ENCODE measurements around the gene S100P.

DNA sequence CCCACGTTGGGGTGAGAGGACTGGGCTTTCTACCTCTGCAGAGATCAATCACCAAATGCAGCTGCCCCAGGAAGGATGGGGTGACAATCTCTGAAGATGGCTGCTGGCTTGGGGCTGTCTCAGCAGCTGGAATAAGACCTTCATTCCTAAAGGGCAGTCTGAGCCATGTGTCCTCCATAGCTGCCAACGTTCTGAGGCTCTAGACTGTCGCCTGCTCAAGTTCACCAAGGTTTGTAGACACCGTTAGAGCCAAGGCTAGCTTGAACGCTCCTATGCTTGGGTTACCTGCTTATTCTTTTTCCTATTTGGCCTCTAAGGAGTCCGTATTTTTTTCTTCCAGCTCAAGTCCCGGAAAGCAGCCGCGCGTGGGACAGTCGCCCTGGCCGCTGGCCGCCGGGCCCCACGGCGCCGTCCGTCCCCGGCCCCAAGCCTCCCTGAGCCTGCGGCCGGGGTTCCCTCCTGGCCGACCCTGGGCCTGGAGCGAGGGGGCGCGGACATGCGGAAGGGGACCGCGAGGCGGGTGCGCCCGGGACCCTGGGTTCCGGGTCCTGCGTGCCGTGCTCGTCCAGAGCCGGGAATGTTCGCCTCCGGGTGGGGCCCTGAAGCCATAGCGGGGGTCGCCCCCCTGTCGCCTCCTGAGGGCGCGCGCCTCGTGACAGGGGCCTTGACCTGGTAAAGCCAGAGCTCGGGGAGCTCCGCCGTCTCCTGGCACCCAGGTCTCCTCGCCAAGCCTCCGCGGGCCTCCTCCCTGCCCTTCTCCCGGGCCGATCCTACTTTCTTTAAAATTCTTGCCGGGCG, 29.9 kb upstream of the S100P start:
- TF ChIP-seq, protein P1, sequence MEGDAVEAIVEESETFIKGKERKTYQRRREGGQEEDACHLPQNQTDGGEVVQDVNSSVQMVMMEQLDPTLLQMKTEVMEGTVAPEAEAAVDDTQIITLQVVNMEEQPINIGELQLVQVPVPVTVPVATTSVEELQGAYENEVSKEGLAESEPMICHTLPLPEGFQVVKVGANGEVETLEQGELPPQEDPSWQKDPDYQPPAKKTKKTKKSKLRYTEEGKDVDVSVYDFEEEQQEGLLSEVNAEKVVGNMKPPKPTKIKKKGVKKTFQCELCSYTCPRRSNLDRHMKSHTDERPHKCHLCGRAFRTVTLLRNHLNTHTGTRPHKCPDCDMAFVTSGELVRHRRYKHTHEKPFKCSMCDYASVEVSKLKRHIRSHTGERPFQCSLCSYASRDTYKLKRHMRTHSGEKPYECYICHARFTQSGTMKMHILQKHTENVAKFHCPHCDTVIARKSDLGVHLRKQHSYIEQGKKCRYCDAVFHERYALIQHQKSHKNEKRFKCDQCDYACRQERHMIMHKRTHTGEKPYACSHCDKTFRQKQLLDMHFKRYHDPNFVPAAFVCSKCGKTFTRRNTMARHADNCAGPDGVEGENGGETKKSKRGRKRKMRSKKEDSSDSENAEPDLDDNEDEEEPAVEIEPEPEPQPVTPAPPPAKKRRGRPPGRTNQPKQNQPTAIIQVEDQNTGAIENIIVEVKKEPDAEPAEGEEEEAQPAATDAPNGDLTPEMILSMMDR (IDR thresholded peaks at IDR 0.05) = no peak
- TF ChIP-seq POLR2AphosphoS5 (IDR thresholded peaks at IDR 0.05) = no peak

All from prostate gland (tissue), 2 donors.